ENCODE data around the gene RIPK1. TPM values are rescaled to one million over a fixed set of nuclear protein-coding genes. Genes with fewer than 3 reads are reported as not detected.

Gene RIPK1
- total and polyA plus RNA-seq, 2 of the 8 experiments (the other 6 are each of a cell fraction or from before 2014, with no cell fraction given) = 5.9 to 22.9 TPM

DNA sequence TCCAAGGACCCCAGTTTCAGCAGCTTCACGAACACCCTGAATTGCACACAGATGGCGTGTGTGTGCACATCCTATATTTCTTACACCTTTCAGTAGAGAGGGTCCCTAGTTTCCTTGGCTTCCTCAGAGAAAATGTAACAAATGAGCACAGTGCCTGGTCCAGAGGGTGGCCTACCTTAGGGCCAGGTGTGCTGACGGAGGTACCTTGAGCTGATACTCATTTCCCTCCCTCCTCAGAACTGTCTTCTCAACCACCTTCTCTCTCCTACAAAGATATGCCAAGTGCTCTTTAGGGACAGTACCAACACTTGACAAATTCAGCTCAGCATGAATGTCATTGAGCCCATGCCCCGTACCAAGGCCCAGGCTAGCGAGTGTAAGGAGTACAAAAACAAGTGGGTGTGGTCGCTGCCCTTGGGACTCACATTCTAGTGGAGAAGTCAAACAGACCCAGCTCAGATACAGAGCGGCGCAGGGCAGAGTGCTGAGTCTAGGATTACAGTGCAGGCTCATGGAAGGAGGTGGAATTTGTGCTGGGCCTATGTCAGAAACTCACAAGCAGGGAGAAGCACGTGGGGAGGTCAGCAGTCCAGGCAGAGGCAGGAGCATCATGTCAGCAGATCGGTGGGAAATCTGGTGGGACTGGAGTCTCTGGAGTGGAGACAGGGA, 40.6 kb downstream of the RIPK1 start:
- Histone ChIP-seq H2BK12ac (ENCODE audit: low read depth, low read length) (no peak overlapping the region), H4K8ac (ENCODE audit: extremely low read depth, insufficient read depth, low read length) (no peak overlapping the region), H4K5ac (ENCODE audit: insufficient read length, low read depth, low read length) (no peak overlapping the region), H3K27me3 (replicated peaks in 1 of 4; ENCODE audit: control insufficient read depth in 3 of 4, extremely low read depth in 1 of 4, insufficient read depth in 3 of 4, low read length in 3 of 4) (no peaks in the 10 kb centered on the region), H3K4me2 (ENCODE audit: insufficient read depth in 1 of 2, low read depth in 2 of 2, low read length in 2 of 2) (no peak overlapping the region), H2AFZ (ENCODE audit: low read length) (no peak overlapping the region), H3K23ac (ENCODE audit: insufficient read length) (no peak overlapping the region), H3K18ac (ENCODE audit: extremely low read depth, low read length) (no peak overlapping the region), H2BK120ac (replicated peaks; ENCODE audit: low read depth, low read length) (no peak overlapping the region), H3K9ac (replicated peaks in 1 of 4; ENCODE audit: extremely low read depth in 1 of 4, low read depth in 3 of 4, low read length in 3 of 4) (no peak overlapping the region), H3K27ac (ENCODE audit: low read depth, low read length) (no peak overlapping the region), H4K91ac (replicated peaks; ENCODE audit: insufficient read length, low read length) (no peak overlapping the region), H4K20me1 (replicated peaks in 1 of 2; ENCODE audit: control insufficient read depth in 1 of 2, insufficient read depth in 2 of 2, low read length in 2 of 2) (no peaks in the 10 kb centered on the region), H3K4me3 (ENCODE audit: extremely low read depth in 1 of 4, insufficient read depth in 2 of 4, low read depth in 3 of 4, low read length in 4 of 4) (no peak overlapping the region), H2BK15ac (ENCODE audit: low read length) (no peak overlapping the region), H2BK5ac (ENCODE audit: low read depth, low read length) (no peak overlapping the region), H3K79me2 (ENCODE audit: control insufficient read depth in 1 of 2, insufficient read depth in 2 of 2, low read length in 2 of 2) (no peaks in the 10 kb centered on the region), H3K23me2 (ENCODE audit: low read depth, low read length) (no peaks in the 10 kb centered on the region), H3K14ac (ENCODE audit: insufficient read length) (no peak overlapping the region), H3K9me3 (ENCODE audit: insufficient read depth in 2 of 2, low read depth in 1 of 2, low read length in 1 of 2) (no peaks in the 10 kb centered on the region), H2AK5ac (ENCODE audit: low read depth, low read length) (no peak overlapping the region), H3K36me3 (ENCODE audit: control insufficient read depth in 2 of 4, insufficient read depth in 4 of 4, low read length in 3 of 4) (peaks cover 7 to 48% (median 35%) of the 10 kb centered on the region in 4 experiments), H3K56ac (replicated peaks; ENCODE audit: insufficient read length, low read depth, low read length) (no peak overlapping the region), H3K4ac (replicated peaks; ENCODE audit: insufficient read length, low read depth, low read length) (no peak overlapping the region), H3K4me1 (replicated peaks in 1 of 4; ENCODE audit: control insufficient read depth in 3 of 4, insufficient read depth in 4 of 4, low read length in 3 of 4) (no peaks in the 10 kb centered on the region), H3K79me1 (ENCODE audit: low read depth, low read length) (no peaks in the 10 kb centered on the region; the same call in 1 of the 2 replicates), H2BK20ac (ENCODE audit: low read length) (no peak overlapping the region)
- TF ChIP-seq GABPA (IDR thresholded peaks at IDR 0.05; ENCODE audit: borderline replicate concordance, insufficient read depth, low read length) = no peak
- TF ChIP-seq KDM1A (IDR thresholded peaks at IDR 0.05; ENCODE audit: borderline replicate concordance, low read length) = no peak
- TF ChIP-seq, protein P1, sequence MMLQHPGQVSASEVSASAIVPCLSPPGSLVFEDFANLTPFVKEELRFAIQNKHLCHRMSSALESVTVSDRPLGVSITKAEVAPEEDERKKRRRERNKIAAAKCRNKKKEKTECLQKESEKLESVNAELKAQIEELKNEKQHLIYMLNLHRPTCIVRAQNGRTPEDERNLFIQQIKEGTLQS (IDR thresholded peaks at IDR 0.05; ENCODE audit: insufficient read depth, low read depth, low read length) = no peak
- no peak for TF ChIP-seq CTBP2 (IDR thresholded peaks at IDR 0.05; ENCODE audit: borderline replicate concordance, insufficient read depth, insufficient read length, low read length)
- TF ChIP-seq, protein P2, sequence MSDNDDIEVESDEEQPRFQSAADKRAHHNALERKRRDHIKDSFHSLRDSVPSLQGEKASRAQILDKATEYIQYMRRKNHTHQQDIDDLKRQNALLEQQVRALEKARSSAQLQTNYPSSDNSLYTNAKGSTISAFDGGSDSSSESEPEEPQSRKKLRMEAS (IDR thresholded peaks at IDR 0.05) = no peak
- TF ChIP-seq SP2 (IDR thresholded peaks at IDR 0.05; ENCODE audit: low read length) = no peak
- no peak for TF ChIP-seq RAD21 (IDR thresholded peaks at IDR 0.05 in 1 of 2, conservative IDR thresholded peaks at IDR 0.05 in 1 of 2; ENCODE audit: low read depth in 2 of 2, low read length in 2 of 2)
- TF ChIP-seq, protein P3, sequence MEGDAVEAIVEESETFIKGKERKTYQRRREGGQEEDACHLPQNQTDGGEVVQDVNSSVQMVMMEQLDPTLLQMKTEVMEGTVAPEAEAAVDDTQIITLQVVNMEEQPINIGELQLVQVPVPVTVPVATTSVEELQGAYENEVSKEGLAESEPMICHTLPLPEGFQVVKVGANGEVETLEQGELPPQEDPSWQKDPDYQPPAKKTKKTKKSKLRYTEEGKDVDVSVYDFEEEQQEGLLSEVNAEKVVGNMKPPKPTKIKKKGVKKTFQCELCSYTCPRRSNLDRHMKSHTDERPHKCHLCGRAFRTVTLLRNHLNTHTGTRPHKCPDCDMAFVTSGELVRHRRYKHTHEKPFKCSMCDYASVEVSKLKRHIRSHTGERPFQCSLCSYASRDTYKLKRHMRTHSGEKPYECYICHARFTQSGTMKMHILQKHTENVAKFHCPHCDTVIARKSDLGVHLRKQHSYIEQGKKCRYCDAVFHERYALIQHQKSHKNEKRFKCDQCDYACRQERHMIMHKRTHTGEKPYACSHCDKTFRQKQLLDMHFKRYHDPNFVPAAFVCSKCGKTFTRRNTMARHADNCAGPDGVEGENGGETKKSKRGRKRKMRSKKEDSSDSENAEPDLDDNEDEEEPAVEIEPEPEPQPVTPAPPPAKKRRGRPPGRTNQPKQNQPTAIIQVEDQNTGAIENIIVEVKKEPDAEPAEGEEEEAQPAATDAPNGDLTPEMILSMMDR (IDR thresholded peaks at IDR 0.05; ENCODE audit: control extremely low read depth in 1 of 3, insufficient read depth in 1 of 3, low read depth in 1 of 3, low read length in 3 of 3) = no peak
- FAIRE-seq (no peak), DNase-seq (ENCODE audit: low read depth in 1 of 2, low spot score in 2 of 2) (peak in 1 of 2 experiments; percentile 23)
- ChIA-PET POLR2A (ENCODE audit: partially characterized antibody) (interaction anchor here (0.8 to 1.4 kb wide), 7 partner anchors 8 to 118 kb away, joined by 3 to 5 read pairs (median 3); partner anchors contain the start of gene RIPK1), CTCF (ENCODE audit: partially characterized antibody) (interaction anchor here (0.6 to 1.7 kb wide), 8 partner anchors 11 to 317 kb away, joined by 3 to 6 read pairs (median 4); no protein-coding TSS in a partner anchor)
- 94% methylated on average over 10 of the region's 10 CpGs; no CpG with 5 or more reads in 1 of the 2 experiments for WGBS, 2 experiments (ENCODE audit: extremely low coverage in 1 of 2, insufficient coverage in 1 of 2, insufficient read length in 1 of 2, insufficient replicate concordance in 2 of 2, low coverage in 1 of 2, low lambda C conversion rate in 2 of 2, missing lambda C conversion rate in 1 of 2)
